Activated B cell treated with CpG ODN at 0.5 μM for 24 hours (primary cell): ENCODE results near the gene DNAJB1. TPM values are rescaled to one million over a fixed set of nuclear protein-coding genes. Genes with fewer than 3 reads are reported as not detected.
"Not testable (repeated sequence)": the region's sequence is repeated elsewhere in the genome, so short reads cannot be mapped to it uniquely, and the experiment has no call there.

Source experiments
- ATAC-seq: fragments of 200-7000 bp; cut with Tn5 transposase; one replicate; pipeline ENCODE4 v1.10.0; 2021; ENCODE audit warnings: low read depth, mild to moderate bottlenecking, moderate library complexity
- CTCF ChIA-PET: fragments of 350-600 bp; sonication (Branson Sonifier 250); formaldehyde crosslinking; loops from one replicate; lab custom pipeline; 2021; ENCODE audit warnings: antibody characterized with exemption; lab: Charles Lee
- POLR2A ChIA-PET: fragments of 350-600 bp; sonication (Branson Sonifier 250); formaldehyde crosslinking; loops from one replicate; lab custom pipeline; 2021; ENCODE audit warnings: antibody characterized with exemption; lab: Charles Lee
- DNase-seq: peaks from one replicate; pipeline ENCODE4 v3.0.0; 2022
- H3K27ac Mint-ChIP-seq: one replicate; pipeline ENCODE4 v1.8.0; 2020; ENCODE audit warnings: mixed read lengths
- H3K27me3 Mint-ChIP-seq: one replicate; pipeline ENCODE4 v1.8.0; 2021; ENCODE audit warnings: mixed read lengths
- H3K36me3 Mint-ChIP-seq: one replicate; pipeline ENCODE4 v1.8.0; 2021; ENCODE audit warnings: low read depth, mixed read lengths
- H3K4me1 Mint-ChIP-seq: one replicate; pipeline ENCODE4 v1.8.0; 2021; ENCODE audit warnings: mixed read lengths
- H3K4me3 Mint-ChIP-seq: one replicate; pipeline ENCODE4 v1.8.0; 2020; ENCODE audit warnings: mild to moderate bottlenecking, mixed read lengths
- H3K9me3 Mint-ChIP-seq: one replicate; pipeline ENCODE4 v1.8.0; 2020; ENCODE audit warnings: mixed read lengths
- intact Hi-C: fragments of 100-400 bp; cut with micrococcal nuclease; formaldehyde crosslinking; loops from one replicate; pipeline ENCODE4 v1.15.1; 2024
- total RNA-seq: library from RNA; stranded (reverse); gene quantifications from 2 replicates; pipeline ENCODE4 v1.2.3, GENCODE V29; 2022
- TF ChIP-seq, protein P1 (sequence below): fragments of 200-600 bp; IDR thresholded peaks from one replicate; pipeline ENCODE4 v1.8.0; 2022; ENCODE audit warnings: antibody characterized with exemption, mild to moderate bottlenecking

DNAJB1 gene
- total RNA-seq, 1 donor from 2014 or later: 56.1 TPM

DNA sequence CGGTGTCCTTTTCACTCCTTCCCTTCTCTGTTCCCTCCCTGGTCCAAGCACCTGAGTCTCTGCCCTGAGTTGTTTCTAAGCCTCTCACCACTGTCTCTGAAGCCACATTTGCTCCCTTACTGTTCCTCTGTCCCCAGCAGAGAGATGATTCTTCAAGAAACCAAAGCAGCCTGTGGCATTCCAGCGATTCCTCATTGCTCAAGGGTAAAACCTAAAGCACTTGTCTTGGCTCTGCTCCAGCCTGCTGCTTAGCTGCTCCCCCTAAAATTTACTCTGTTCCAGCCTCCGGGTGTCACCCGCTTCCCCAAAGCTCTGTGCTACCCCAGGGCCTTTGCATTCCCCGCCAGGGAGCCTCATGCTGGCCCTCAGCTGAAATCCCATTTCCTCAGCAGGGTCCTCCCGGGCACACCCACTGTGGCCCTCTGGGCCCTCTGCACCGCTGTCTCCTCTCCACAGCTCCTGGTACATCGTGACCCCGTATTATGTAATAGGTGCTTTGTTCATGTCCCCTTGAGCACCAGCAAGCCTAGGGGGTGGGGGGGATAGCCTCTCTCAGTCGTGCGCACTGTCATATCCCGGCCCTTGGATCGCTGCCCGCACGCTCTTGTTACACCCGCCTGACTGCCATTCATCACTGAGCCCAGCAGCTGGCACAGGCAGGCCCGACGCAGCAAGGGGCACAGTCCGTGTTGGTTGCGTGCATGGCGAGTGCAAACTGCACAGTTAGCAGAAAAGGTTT is 26.9 kb upstream of the DNAJB1 start:
- Mint-ChIP-seq H3K4me3 (no peak overlapping the region), H3K4me1 (peaks cover 14% of the 10 kb centered on the region), H3K27ac (no peak overlapping the region), H3K36me3 (peaks cover 16% of the 10 kb centered on the region), H3K9me3 (no peaks in the 10 kb centered on the region), H3K27me3 (no peaks in the 10 kb centered on the region)
- ChIA-PET CTCF (no interaction called here), POLR2A (no interaction called here)
- no peak for ATAC-seq
- DNase-seq: no peak
- intact Hi-C loops: no loop called here
- TF ChIP-seq, protein P1, sequence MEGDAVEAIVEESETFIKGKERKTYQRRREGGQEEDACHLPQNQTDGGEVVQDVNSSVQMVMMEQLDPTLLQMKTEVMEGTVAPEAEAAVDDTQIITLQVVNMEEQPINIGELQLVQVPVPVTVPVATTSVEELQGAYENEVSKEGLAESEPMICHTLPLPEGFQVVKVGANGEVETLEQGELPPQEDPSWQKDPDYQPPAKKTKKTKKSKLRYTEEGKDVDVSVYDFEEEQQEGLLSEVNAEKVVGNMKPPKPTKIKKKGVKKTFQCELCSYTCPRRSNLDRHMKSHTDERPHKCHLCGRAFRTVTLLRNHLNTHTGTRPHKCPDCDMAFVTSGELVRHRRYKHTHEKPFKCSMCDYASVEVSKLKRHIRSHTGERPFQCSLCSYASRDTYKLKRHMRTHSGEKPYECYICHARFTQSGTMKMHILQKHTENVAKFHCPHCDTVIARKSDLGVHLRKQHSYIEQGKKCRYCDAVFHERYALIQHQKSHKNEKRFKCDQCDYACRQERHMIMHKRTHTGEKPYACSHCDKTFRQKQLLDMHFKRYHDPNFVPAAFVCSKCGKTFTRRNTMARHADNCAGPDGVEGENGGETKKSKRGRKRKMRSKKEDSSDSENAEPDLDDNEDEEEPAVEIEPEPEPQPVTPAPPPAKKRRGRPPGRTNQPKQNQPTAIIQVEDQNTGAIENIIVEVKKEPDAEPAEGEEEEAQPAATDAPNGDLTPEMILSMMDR: no peak

DNA sequence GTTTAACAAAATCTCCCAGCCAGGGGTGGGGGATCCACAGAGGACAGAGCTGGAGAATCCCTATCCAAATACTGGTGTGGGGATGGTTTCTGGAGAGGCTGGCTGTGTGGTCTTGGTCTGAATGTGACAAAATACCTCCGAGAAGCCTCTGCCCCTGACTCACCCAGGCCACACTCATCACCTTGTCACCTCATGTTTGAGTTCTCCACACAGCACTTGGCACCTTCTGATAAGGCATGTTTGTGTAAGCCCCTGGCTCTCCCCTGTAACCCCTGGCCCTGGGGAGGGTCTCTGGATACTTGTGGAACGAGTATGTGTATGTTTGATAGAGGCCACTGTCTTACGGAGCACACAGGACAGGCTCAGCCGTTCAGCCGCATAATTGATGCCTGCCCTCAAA is 25.9 kb upstream of the DNAJB1 start:
- ATAC-seq (no peak), DNase-seq (no peak)
- Mint-ChIP-seq H3K4me3 (no peak overlapping the region), H3K27ac (no peak overlapping the region), H3K27me3 (no peaks in the 10 kb centered on the region), H3K36me3 (peaks cover 18% of the 10 kb centered on the region), H3K4me1 (peaks cover 14% of the 10 kb centered on the region), H3K9me3 (no peaks in the 10 kb centered on the region)
- intact Hi-C loops: no loop called here
- TF ChIP-seq, protein P1: no peak
- ChIA-PET CTCF (interaction anchor here (1.0 kb wide), 1 partner anchor 12 kb away, joined by 4 read pairs; no protein-coding TSS in a partner anchor), POLR2A (no interaction called here)

DNA sequence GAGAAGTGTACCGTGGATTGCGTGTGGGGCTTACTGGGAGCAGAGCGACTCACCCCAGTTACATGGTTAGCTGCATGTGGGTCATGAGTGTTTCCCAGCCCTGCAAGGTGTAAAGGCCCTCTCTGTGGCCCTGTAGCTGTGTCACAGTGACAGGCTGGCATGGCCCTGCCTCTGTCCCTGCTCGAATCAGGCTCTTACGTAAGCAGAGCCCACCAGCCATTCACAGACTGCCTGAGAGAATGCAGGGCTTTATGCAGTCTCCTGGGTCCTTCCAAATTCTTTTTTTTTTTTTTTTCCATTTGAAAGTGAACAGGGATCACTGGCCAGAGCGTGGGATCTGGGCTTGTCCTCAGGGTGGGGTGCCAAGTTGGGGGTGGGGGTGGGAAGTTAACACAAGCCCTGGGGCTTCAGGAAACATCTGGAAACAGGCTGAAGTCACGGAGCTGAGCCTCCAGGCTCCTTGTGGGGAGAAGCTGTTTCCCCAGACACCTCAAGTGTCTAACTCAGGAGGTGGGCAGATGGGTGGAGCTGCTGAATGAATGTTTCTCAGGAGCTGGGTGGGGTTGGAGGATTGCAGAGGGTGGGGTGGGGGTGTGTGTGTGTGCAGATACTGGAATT is 24.6 kb upstream of the DNAJB1 start:
- no peaks in the 10 kb centered on the region for H3K27me3 Mint-ChIP-seq
- TF ChIP-seq, protein P1: no peak
- intact Hi-C loops: no loop called here
- DNase-seq (no peak), ATAC-seq (peak; percentile 45)
- CTCF ChIA-PET: no interaction called here
- H3K4me3 Mint-ChIP-seq: no peak overlapping the region
- peaks cover 10% of the 10 kb centered on the region for H3K36me3 Mint-ChIP-seq
- H3K27ac Mint-ChIP-seq: no peak overlapping the region
- H3K4me1 Mint-ChIP-seq: peaks cover 14% of the 10 kb centered on the region
- POLR2A ChIA-PET: interaction anchor here (0.7 to 1.0 kb wide), 3 partner anchors 25 to 1749 kb away, joined by 3 to 5 read pairs (median 4); partner anchors contain the start of gene DNAJB1
- H3K9me3 Mint-ChIP-seq: no peaks in the 10 kb centered on the region

DNA sequence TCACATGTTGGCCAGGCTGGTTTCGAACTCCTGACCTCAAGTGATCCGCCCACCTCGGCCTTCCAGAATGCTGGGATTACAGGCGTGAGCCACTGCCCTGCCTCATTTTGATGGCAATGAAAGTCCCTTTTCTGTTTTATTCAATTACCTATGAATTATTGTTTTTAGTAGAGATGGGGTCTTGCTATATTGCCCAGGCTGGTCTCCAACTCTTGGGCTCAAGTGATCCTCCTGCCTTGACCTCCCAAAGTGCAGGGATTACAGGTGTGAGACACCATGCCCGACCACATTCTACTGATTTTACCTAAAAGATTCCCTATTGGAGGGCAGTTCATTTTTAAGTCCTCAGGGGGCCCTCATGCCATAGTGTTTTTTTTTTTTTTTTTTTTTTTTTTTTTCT is 23.8 kb upstream of the DNAJB1 start:
- intact Hi-C loops, CTCF ChIA-PET, H3K4me3 Mint-ChIP-seq, H3K9me3 Mint-ChIP-seq, ATAC-seq, H3K27ac Mint-ChIP-seq, H3K27me3 Mint-ChIP-seq, DNase-seq: not testable (repeated sequence)
- peaks cover 19% of the 10 kb centered on the region for H3K4me1 Mint-ChIP-seq
- POLR2A ChIA-PET: interaction anchor here (0.7 to 1.0 kb wide), 3 partner anchors 24 to 1748 kb away, joined by 3 to 5 read pairs (median 4); partner anchors contain the start of gene DNAJB1
- peaks cover 10% of the 10 kb centered on the region for H3K36me3 Mint-ChIP-seq

DNA sequence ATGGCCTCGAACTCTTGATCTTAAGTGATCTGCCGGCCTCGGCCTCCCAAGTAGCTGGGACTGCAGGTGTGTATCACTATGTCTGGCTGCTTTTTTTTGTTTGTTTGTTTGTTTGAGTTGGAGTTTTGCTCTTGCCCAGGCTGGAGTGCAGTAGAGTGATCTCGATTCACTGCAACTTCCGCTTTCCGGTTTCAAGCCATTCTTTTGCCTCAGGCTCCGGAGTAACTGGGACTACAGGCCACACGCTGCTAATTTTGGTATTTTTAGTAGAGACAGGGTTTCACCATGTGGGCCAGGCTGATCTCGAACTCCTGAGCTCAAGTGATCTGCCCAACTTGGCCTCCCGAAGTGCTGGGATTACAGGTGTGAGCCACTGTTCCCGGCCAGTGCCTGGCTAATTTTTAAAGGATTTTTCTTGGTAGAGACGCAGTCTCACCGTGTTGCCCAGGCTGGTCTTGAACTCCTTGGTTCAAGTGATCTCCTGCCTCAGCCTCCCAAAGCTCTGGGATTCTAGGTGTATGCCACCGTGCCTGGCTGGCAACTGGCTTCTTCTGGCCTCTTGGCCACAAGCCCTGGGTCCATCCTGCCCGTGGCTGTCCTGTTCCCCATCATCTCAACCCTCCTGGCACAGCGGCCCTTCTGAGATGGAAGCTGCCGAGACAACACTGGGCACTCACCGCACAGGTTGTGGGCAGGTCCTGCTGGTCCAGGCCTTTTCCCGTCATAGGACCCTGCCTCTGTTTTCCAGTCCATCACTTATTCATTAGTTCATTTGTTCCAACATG is 22.7 kb upstream of the DNAJB1 start:
- ChIA-PET POLR2A (interaction anchor here (0.9 kb wide), 1 partner anchor 23 kb away, joined by 3 read pairs; no protein-coding TSS in a partner anchor), CTCF (no interaction called here)
- no peaks in the 10 kb centered on the region for H3K9me3 Mint-ChIP-seq
- no peaks in the 10 kb centered on the region for H3K27me3 Mint-ChIP-seq
- intact Hi-C loops: no loop called here
- H3K27ac Mint-ChIP-seq: no peak overlapping the region
- TF ChIP-seq, protein P1: no peak
- no peak for DNase-seq
- H3K36me3 Mint-ChIP-seq: peaks cover 10% of the 10 kb centered on the region
- H3K4me1 Mint-ChIP-seq: peaks cover 20% of the 10 kb centered on the region
- no peak overlapping the region for H3K4me3 Mint-ChIP-seq
- ATAC-seq: no peak
